ENCODE measurements around the gene KDR.

Gene KDR

GRCh38 chr4:55079451-55080173 lies 45.8 kb downstream of the KDR start:
- DNase-seq (ENCODE audit: low spot score), result no peak

- DNase-seq (ENCODE audit: low spot score), result peak; percentile 30
These were observed 46.4 kb downstream of the KDR start for GRCh38 chr4:55078987-55079386.

DNA sequence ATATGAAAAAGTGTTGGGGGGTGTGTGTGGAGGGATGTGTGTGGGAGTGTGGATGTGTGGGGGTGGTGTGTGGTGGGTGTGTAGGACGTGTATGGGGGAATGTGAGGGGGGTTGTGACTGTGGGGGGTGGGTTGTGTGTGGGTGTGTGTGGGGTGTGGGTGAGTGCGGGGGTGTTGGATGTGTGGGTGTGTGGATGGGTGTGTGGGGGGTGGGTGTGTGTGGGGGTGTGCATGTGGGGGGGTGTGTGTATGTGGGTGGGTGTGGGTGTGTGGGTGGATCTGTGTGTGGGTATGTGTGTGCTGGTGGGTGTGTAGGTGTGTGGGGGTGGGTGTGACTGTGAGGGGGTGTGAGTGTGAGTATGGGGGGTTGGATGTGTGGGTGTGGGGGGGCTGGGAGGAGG lies 47.8 kb downstream of the KDR start:
- DNase-seq (ENCODE audit: low spot score), result no peak

- DNase-seq (ENCODE audit: low spot score), result no peak
These were observed 49.3 kb downstream of the KDR start for GRCh38 chr4:55075823-55076716.

GRCh38 chr4:55075376-55075775 lies 50.0 kb downstream of the KDR start:
- DNase-seq (ENCODE audit: low spot score), result no peak

DNA sequence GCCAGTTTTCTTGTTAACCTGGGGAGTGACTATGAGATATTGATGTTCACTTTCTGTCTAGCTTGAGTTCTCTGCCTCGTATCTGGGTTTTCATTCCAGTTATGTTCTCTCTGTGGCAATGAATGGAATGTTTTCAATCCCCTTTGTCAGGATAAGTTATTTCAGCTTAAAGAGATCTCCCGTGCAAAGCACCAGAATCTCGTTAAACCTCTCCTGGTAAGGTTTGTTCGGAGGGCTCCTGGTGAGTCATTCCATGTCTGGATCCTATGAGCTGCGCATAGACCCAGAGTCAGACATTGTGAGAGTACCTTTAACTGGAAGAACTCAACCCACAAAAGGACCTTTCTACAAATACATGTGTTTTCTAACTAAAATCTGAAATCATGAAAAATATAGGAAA lies 51.0 kb downstream of the KDR start:
- DNase-seq (ENCODE audit: low spot score), result no peak

GRCh38 chr4:55071951-55072350 lies 53.4 kb downstream of the KDR start:
- DNase-seq (ENCODE audit: low spot score), result no peak

- DNase-seq (ENCODE audit: low spot score), result no peak
These were observed 56.1 kb downstream of the KDR start for GRCh38 chr4:55069248-55069647.

DNA sequence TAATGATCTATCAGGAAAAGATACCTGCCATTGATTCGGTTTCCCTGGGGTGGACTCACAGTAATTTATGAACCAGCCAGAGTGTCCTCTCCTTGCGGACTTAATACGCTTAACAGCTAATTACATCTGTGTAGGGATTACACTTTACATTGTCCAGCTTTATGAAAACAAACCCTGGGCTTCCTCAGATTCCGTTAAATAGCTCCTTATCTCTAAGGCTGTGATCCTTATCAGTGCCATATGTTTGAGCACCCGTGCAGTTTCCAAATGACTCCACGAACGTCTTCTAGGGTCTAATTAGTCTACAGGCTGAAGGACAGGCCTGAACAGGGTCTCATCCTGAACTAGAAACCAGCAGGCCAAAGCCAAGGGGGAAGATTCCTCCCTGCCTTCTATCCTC lies 56.9 kb downstream of the KDR start:
- DNase-seq (ENCODE audit: low spot score), result no peak

DNA sequence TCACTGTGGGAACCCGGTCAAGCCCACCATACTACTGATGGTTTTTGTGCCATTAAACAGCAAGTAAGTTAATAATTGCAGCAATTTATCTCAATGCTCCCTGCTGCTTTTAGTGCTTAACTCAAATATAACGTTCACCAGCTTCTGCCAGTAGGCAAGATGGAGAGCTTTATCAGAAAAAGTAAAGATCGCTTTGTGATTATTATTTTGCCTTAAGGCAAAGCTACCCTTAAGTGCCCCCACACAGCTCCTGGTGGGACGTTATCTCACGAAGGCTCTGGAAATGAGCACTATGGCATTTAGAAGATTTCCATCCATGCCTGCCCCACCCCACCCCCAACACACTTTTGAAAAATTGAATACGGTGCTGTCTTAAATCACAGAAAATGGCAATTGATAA lies 59.4 kb downstream of the KDR start:
- no peak for DNase-seq (ENCODE audit: low spot score)

- no peak for DNase-seq (ENCODE audit: low spot score)
These were observed 69.9 kb downstream of the KDR start for GRCh38 chr4:55055529-55055928.

GRCh38 chr4:55051532-55051931 lies 73.9 kb downstream of the KDR start:
- no peak for DNase-seq (ENCODE audit: low spot score)

DNA sequence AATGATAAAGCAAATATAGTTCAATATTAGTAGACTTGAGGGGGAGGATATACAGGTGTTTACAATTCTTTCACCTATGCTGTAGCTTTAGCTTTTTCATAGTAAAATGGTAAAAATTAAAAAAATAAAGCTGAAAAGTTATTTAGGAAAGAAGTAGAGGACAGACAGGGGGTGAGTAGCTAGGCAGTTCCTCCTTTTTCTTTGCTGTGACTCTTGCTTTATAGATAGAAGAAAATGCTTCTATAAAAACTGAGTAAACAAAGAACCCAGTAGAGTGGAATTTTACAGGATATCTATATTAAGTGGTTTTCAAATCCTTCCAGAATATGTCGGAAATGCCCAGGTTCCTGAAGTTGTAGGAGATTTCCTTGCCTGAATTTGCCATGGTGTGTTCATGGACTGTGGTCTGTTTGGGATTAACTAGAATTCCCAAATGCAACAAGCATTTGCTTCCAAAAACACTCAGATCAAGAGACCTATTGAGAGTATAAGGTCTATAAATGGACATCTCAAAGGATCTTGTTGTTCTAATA lies 74.9 kb downstream of the KDR start:
- DNase-seq (ENCODE audit: low spot score), result no peak

DNA sequence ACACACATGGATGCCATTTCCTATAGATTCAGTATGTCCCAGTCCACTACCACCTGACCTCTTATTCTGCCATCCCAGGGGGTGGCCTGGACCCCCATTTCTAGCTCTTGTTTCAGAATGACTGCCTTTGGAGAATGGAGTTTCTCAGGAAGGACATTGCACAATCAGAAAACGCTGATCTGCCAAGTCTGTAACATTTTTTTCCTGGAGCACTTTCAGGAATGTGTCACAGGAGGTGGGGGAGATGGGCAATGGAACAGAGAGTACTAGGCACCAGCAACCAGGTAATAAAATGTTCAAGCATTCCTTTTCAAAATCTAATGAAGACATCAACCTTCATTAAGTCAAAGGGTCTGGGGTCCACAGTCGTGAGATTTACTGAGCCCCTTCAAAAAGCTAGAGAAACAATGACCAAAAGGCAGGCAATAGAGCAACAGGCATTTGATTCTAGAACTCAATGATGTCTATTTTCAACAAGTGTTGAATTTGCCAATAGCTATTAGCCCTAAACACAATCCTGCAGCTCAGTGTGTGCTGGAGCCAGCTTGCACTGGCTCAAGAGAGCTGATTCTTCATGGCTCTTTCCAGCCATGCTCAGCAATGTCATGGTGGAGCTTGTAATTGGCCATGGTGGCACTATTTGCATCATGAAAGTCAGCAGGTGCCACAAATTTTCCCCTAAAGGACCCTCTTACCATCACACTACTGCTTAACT lies 87.1 kb downstream of the KDR start:
- no peak for DNase-seq (ENCODE audit: low spot score)

- DNase-seq (ENCODE audit: low spot score), result no peak
These were observed 87.7 kb downstream of the KDR start for GRCh38 chr4:55037728-55038127.

DNA sequence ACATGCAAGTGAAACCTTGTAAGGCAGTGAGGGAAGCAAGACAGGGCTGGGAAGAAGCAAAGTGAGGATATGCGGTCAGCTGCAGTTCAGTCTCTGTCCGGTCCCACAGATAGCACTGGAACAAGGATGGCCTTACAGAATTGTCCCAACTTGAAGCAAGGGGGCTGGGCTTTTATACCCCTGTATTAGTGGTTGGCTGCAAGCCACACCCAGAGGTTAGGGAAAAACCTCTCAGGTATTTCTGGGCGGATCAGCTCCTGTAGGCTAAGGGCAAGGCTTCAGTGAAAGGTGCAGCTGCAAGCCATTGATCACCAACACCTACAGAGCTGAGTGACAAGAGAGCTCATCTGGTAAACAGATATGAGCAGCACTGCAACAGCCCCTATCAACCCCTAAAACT lies 89.0 kb downstream of the KDR start:
- no peak for DNase-seq (ENCODE audit: low spot score)

DNA sequence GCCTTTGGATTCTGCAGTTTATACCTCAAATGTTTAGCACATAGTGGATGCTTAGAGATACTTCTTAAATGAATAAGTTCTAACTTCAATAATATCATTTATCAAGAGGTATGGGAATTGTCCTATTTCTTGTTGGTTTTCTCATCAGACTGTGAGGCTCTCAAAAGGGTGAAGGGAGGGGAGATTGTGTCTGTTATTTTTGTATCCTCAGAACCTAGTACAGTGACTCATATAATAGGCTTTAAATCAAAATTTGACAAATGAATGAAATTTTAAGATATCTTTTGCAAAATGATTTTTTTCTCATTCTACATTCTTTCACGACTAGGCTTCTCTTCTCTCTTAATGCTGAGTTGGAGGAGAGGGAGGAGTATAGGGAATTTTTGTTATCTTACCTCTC lies 89.5 kb downstream of the KDR start:
- no peak for DNase-seq (ENCODE audit: low spot score)

- DNase-seq (ENCODE audit: low spot score), result peak; percentile 10
These were observed 92.1 kb downstream of the KDR start for GRCh38 chr4:55033296-55033695.

GRCh38 chr4:55032788-55033187 lies 92.6 kb downstream of the KDR start:
- DNase-seq (ENCODE audit: low spot score), result no peak

DNA sequence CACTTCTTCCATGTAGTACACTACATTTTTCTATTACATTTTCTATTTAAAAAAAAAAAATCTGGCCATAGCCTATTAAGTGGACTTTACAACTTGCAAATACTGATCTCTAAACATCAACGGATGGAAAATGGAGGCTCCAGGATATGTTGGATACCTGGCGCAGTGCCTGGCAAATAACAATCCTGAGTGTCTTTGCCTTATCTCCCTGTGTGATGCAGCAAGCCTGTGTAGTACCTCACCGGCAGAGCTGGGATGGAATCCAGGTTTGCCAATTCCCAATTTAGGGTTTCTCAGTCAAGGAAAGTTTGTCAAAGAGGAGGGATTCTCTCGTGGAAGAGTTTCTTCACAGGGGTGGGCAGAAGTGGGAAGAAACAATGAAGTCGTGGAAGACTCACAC lies 93.2 kb downstream of the KDR start:
- DNase-seq (ENCODE audit: low spot score), result no peak

DNA sequence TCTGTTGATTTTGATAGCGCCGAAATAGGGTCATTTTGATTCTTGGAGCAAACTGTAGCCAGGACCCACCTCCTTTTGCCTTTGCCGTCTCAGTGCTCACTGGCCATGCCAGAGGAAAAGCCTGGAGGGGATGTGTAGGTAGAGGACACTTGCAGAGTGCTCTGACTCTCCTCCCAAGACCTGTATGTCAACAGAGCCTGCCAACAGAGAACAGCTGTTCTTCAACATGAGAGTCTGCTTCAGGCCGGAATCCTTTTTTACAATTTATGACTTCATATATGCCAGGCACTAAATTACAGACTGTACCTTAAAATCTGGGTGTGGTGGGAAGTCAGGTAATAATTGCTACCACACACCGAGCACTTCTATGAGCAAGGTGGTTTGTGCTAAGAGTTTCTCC lies 94.2 kb downstream of the KDR start:
- no peak for DNase-seq (ENCODE audit: low spot score)

- no peak for DNase-seq (ENCODE audit: low spot score)
These were observed 94.8 kb downstream of the KDR start for GRCh38 chr4:55030589-55030988.
